Activated naive CD4-positive, alpha-beta T cell treated with anti-CD3 and anti-CD28 coated beads, Interleukin-2, amount 10 ng/mL, durations not matched to agents 7 days and 5 days (primary cell): ENCODE data around the gene MPEG1.

Source experiments
- CTCF ChIA-PET: fragments of 350-600 bp; sonication (Branson Sonifier 250); formaldehyde crosslinking; loops from one replicate; lab custom pipeline; 2021; ENCODE audit warnings: antibody characterized with exemption; lab: Charles Lee
- DNase-seq: peaks from one replicate; pipeline ENCODE4 v3.0.0-alpha.2; 2020
- H3K27ac Mint-ChIP-seq: one replicate; pipeline ENCODE4 v1.8.0; 2021; ENCODE audit warnings: mild to moderate bottlenecking, moderate library complexity, mixed read lengths
- H3K27me3 Mint-ChIP-seq: one replicate; pipeline ENCODE4 v1.8.0; 2021; ENCODE audit warnings: mild to moderate bottlenecking, mixed read lengths
- H3K36me3 Mint-ChIP-seq: one replicate; pipeline ENCODE4 v1.8.0; 2021; ENCODE audit warnings: mixed read lengths
- H3K4me1 Mint-ChIP-seq: one replicate; pipeline ENCODE4 v1.8.0; 2021; ENCODE audit warnings: mixed read lengths
- H3K4me3 Mint-ChIP-seq: one replicate; pipeline ENCODE4 v1.8.0; 2021; ENCODE audit warnings: mild to moderate bottlenecking, moderate library complexity, mixed read lengths
- H3K9me3 Mint-ChIP-seq: one replicate; pipeline ENCODE4 v1.8.0; 2021; ENCODE audit warnings: mixed read lengths

Gene MPEG1

DNA sequence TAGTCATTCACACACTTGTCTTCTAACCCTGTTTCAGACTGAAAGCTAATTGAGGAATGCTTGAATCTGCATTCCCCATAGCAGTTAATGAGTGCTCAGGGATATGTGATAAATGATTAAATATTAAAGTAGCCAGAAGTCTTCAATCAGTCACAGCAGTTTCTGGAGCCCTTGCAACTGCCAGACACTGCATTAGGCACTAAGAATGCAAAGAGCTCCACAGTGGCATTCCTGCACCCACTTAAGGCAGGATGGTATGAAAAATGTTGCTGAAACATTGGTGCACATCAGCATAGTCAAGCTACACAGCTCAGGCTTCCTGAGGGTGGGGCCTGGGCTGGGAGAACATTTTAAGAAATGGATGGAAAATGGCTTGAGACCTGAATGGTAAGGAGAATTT is 34.3 kb downstream of the MPEG1 start:
- CTCF ChIA-PET: interaction anchor here (0.8 to 1.3 kb wide), 3 partner anchors 8 to 251 kb away, joined by 3 to 6 read pairs (median 4); no protein-coding TSS in a partner anchor

GRCh38 chr11:59176330-59176729 is 36.4 kb downstream of the MPEG1 start:
- H3K36me3 Mint-ChIP-seq: no peaks in the 10 kb centered on the region
- peaks cover 7% of the 10 kb centered on the region for H3K4me1 Mint-ChIP-seq
- peaks cover 58% of the 10 kb centered on the region for H3K27me3 Mint-ChIP-seq
- CTCF ChIA-PET: interaction anchor here (2.6 kb wide), 1 partner anchor 10 kb away, joined by 20 read pairs; no protein-coding TSS in a partner anchor
- DNase-seq: no peak
- H3K9me3 Mint-ChIP-seq: peaks cover 5% of the 10 kb centered on the region
- H3K4me3 Mint-ChIP-seq: no peak overlapping the region
- H3K27ac Mint-ChIP-seq: no peak overlapping the region

More for the DNA sequence above, 34.3 kb downstream of the MPEG1 start:
- DNase-seq: no peak
- H3K36me3 Mint-ChIP-seq: no peaks in the 10 kb centered on the region
- no peak overlapping the region for H3K4me3 Mint-ChIP-seq
- H3K4me1 Mint-ChIP-seq: no peaks in the 10 kb centered on the region
- no peak overlapping the region for H3K27ac Mint-ChIP-seq
- peaks cover 49% of the 10 kb centered on the region for H3K27me3 Mint-ChIP-seq
- peaks cover 5% of the 10 kb centered on the region for H3K9me3 Mint-ChIP-seq

GRCh38 chr11:59175091-59175501 is 37.6 kb downstream of the MPEG1 start:
- Mint-ChIP-seq H3K36me3 (no peaks in the 10 kb centered on the region), H3K27me3 (peaks cover 54% of the 10 kb centered on the region), H3K27ac (no peak overlapping the region), H3K4me3 (no peak overlapping the region), H3K9me3 (peaks cover 5% of the 10 kb centered on the region), H3K4me1 (peaks cover 7% of the 10 kb centered on the region)
- CTCF ChIA-PET: interaction anchor here (0.7 to 2.6 kb wide), 5 partner anchors 11 to 254 kb away, joined by 3 to 20 read pairs (median 3); no protein-coding TSS in a partner anchor
- DNase-seq: no peak

GRCh38 chr11:59174664-59175033 is 38.1 kb downstream of the MPEG1 start:
- Mint-ChIP-seq H3K27ac (no peak overlapping the region), H3K36me3 (no peaks in the 10 kb centered on the region)
- no peak for DNase-seq

DNA sequence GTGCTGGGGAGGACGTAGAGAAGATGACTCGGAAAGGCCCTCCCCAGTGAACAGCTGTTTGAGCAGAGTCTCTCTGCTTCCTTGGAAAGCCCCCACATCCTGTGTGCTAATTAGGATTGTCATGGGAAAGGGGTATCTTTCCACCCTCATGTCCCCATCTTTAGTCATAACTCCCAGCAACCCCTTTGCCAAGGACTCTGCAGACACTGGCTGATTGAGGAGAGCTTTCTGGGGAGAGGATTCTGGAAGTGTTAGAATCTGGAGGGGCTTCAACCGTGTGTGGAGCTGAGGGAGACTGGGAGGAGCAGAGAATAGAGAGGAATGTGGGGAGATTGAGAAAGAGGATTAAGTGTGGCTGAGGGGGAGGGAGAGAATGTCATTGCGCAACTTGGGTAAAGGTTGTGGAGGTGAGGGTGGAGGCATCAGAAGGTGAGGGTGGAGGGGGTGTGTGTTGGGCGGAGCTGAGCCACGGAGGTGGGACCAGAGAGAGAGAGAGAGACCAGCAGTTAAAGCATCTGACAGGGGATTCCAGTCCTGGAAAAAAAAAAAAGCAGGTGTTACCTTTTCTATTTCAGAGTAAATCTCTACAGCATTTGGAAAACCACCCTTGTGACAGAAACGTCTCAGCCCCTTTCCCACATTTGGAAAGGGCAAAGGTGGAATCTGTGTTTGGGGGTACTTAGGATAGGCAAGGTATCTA is 38.6 kb downstream of the MPEG1 start:
- Mint-ChIP-seq H3K27ac (no peak overlapping the region), H3K27me3 (peaks cover 45% of the 10 kb centered on the region), H3K9me3 (no peaks in the 10 kb centered on the region), H3K4me1 (peaks cover 7% of the 10 kb centered on the region), H3K4me3 (no peak overlapping the region), H3K36me3 (no peaks in the 10 kb centered on the region)
- CTCF ChIA-PET: interaction anchor here (0.7 to 2.6 kb wide), 3 partner anchors 12 to 255 kb away, joined by 3 to 20 read pairs (median 3); no protein-coding TSS in a partner anchor
- DNase-seq: no peak

More at GRCh38 chr11:59174664-59175033, 38.1 kb downstream of the MPEG1 start:
- peaks cover 50% of the 10 kb centered on the region for H3K27me3 Mint-ChIP-seq
- CTCF ChIA-PET: interaction anchor here (0.7 to 2.6 kb wide), 3 partner anchors 11 to 255 kb away, joined by 3 to 20 read pairs (median 3); no protein-coding TSS in a partner anchor
- peaks cover 7% of the 10 kb centered on the region for H3K4me1 Mint-ChIP-seq
- peaks cover 4% of the 10 kb centered on the region for H3K9me3 Mint-ChIP-seq
- H3K4me3 Mint-ChIP-seq: no peak overlapping the region

GRCh38 chr11:59173080-59173963 is 39.4 kb downstream of the MPEG1 start:
- CTCF ChIA-PET: interaction anchor here (3.0 to 3.5 kb wide), 3 partner anchors 13 to 33 kb away, joined by 20 to 49 read pairs (median 28); no protein-coding TSS in a partner anchor
- H3K4me3 Mint-ChIP-seq: peak overlapping the region; percentile 79
- no peaks in the 10 kb centered on the region for H3K9me3 Mint-ChIP-seq
- no peak for DNase-seq
- peaks cover 7% of the 10 kb centered on the region for H3K4me1 Mint-ChIP-seq
- no peaks in the 10 kb centered on the region for H3K36me3 Mint-ChIP-seq
- H3K27me3 Mint-ChIP-seq: peaks cover 40% of the 10 kb centered on the region
- H3K27ac Mint-ChIP-seq: peak overlapping the region; percentile 34

DNA sequence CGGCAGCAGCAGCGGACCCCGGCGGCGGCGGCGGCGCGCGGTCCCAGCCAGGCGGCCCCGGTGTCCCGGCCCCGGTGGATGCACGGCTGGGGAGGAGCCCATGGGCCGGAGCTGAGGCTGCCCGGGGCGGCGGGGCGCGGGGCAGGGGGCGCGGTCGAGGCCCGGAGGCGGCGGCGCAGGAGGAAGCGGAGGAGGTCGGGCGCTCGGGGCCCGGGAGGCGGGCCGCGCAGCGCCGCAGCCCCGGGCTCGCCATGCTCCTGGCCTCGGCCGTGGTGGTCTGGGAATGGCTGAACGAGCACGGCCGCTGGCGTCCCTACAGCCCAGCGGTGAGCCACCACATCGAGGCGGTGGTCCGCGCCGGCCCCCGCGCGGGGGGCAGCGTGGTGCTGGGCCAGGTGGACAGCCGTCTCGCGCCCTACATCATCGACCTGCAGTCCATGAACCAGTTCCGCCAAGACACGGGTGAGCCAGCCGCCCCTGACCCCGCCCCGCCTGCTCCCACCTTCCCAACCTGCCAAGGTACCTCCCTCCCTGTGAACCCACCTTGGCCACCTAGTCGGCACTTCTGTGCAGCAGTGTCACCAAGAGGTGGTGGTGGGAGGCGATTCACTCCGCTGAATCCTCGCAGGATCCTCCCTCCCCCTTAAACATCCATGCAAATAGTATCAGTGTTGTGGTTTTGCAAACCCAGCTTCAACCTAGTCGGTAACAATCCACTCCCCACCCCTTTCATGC is 40.2 kb downstream of the MPEG1 start:
- H3K36me3 Mint-ChIP-seq: no peaks in the 10 kb centered on the region
- H3K4me1 Mint-ChIP-seq: peaks cover 7% of the 10 kb centered on the region
- no peaks in the 10 kb centered on the region for H3K9me3 Mint-ChIP-seq
- H3K4me3 Mint-ChIP-seq: peak overlapping the region; percentile 79
- peaks cover 35% of the 10 kb centered on the region for H3K27me3 Mint-ChIP-seq
- CTCF ChIA-PET: interaction anchor here (0.6 to 3.5 kb wide), 20 partner anchors 10 to 529 kb away, joined by 3 to 49 read pairs (median 4); partner anchors contain the start of genes FAM111A and OR5A1
- peak; percentile 46 for DNase-seq
- peak overlapping the region; percentile 13 for H3K27ac Mint-ChIP-seq

GRCh38 chr11:59171508-59172322 is 41.0 kb downstream of the MPEG1 start, which contains the start of gene DTX4:
DTX4 (plus strand) TSS chr11:59172132; CDS start chr11:59172596, 464 bp downstream.
- CTCF ChIA-PET: interaction anchor here (0.6 to 3.5 kb wide), 27 partner anchors 11 to 530 kb away, joined by 3 to 49 read pairs (median 4); partner anchors contain the start of genes FAM111A, OR5A1 and PATL1
- Mint-ChIP-seq H3K27me3 (peaks cover 35% of the 10 kb centered on the region), H3K27ac (peak within 1 kb of the TSS; percentile 13), H3K4me3 (peak within 1 kb of the TSS; percentile 79), H3K9me3 (no peaks in the 10 kb centered on the region), H3K36me3 (no peaks in the 10 kb centered on the region), H3K4me1 (peaks cover 7% of the 10 kb centered on the region)
- peak; percentile 94 for DNase-seq

DNA sequence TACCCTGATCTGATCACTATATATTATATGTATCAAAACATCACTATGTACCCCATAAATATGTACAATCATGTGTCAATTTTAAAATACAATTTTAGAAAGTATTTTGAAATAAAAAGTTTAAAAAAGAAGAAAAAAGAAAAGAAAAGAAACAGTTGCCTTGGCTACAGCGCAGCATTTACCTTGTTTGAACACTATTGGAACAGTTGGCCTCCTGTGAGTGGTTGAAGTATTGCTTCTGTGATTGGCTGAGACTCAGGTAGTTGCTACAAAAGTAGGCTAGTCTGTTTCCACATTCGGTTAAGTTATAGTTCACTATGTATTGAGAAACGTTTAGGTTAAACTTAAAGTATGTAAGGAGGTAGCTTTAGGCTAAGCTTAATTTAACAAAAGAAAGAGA is 48.7 kb downstream of the MPEG1 start:
- no peak for DNase-seq
- CTCF ChIA-PET: interaction anchor here (0.7 to 1.7 kb wide), 3 partner anchors 12 to 42 kb away, joined by 3 to 4 read pairs (median 3); no protein-coding TSS in a partner anchor
- Mint-ChIP-seq H3K27ac (no peak overlapping the region), H3K9me3 (no peaks in the 10 kb centered on the region), H3K27me3 (peaks cover 9% of the 10 kb centered on the region), H3K4me1 (no peaks in the 10 kb centered on the region), H3K36me3 (no peaks in the 10 kb centered on the region), H3K4me3 (no peak overlapping the region)
